ENCODE results near the gene LOXL1. TPM values are rescaled to one million over a fixed set of nuclear protein-coding genes. Genes with fewer than 3 reads are reported as not detected.
"Not testable (repeated sequence)": the region's sequence is repeated elsewhere in the genome, so short reads cannot be mapped to it uniquely, and the experiment has no call there.

The LOXL1 gene
- total RNA-seq, 1 donor, result 176 TPM

- no peak overlapping the region for H3K4me3 ChIP-seq (ENCODE audit: low read depth, low read length)
- DNase-seq (ENCODE audit: low read depth), result no peak
- TF ChIP-seq CTCF (IDR thresholded peaks at IDR 0.05; ENCODE audit: insufficient read depth, low read length), result no peak
These were observed 39.5 kb downstream of the LOXL1 start for GRCh38 chr15:73965758-73966113.

GRCh38 chr15:73968461-73968860 is 42.2 kb downstream of the LOXL1 start:
- no peak overlapping the region for H3K4me3 ChIP-seq (ENCODE audit: low read depth, low read length)
- no peak for DNase-seq (ENCODE audit: low read depth)
- no peak for TF ChIP-seq CTCF (IDR thresholded peaks at IDR 0.05; ENCODE audit: insufficient read depth, low read length)

- DNase-seq (ENCODE audit: low read depth), result no peak
- TF ChIP-seq CTCF (IDR thresholded peaks at IDR 0.05; ENCODE audit: insufficient read depth, low read length), result no peak
- no peak overlapping the region for H3K4me3 ChIP-seq (ENCODE audit: low read depth, low read length)
These were observed 43.0 kb downstream of the LOXL1 start for GRCh38 chr15:73969151-73969759.

GRCh38 chr15:73972984-73973682 is 46.9 kb downstream of the LOXL1 start:
- peak; percentile 91 for TF ChIP-seq CTCF (IDR thresholded peaks at IDR 0.05; ENCODE audit: insufficient read depth, low read length)
- peak overlapping the region; percentile 34 for H3K4me3 ChIP-seq (ENCODE audit: low read depth, low read length)
- peak; percentile 84 for DNase-seq (ENCODE audit: low read depth)

GRCh38 chr15:73973683-73974200 is 47.5 kb downstream of the LOXL1 start:
- DNase-seq (ENCODE audit: low read depth), result not testable (repeated sequence)

GRCh38 chr15:73975440-73976125 is 49.3 kb downstream of the LOXL1 start:
- DNase-seq (ENCODE audit: low read depth), result peak; percentile 44

More at GRCh38 chr15:73973683-73974200, 47.5 kb downstream of the LOXL1 start:
- H3K4me3 ChIP-seq (ENCODE audit: low read depth, low read length), result not testable (repeated sequence)

GRCh38 chr15:73978896-73979295 is 52.6 kb downstream of the LOXL1 start:
- no peak overlapping the region for H3K4me3 ChIP-seq (ENCODE audit: low read depth, low read length)
- TF ChIP-seq CTCF (IDR thresholded peaks at IDR 0.05; ENCODE audit: insufficient read depth, low read length), result no peak
- DNase-seq (ENCODE audit: low read depth), result no peak

More at GRCh38 chr15:73975440-73976125, 49.3 kb downstream of the LOXL1 start:
- H3K4me3 ChIP-seq (ENCODE audit: low read depth, low read length), result not testable (repeated sequence)
